SU-DHL-6 (cell line): Measurements from ENCODE around the gene WNT2B.

Experiments used
- H2AFZ ChIP-seq: fragments of 200-600 bp; sonication (generic); 2 replicates; pipeline ENCODE4 v1.6.1; 2014; ENCODE audit warnings: low read depth, mild to moderate bottlenecking, moderate library complexity, mixed read lengths, antibody characterized with exemption, low read length; ENCODE audit not compliant: severe bottlenecking
- H3F3A ChIP-seq: fragments of 200-600 bp; shearing (Covaris generic); 2 replicates; pipeline ENCODE4 v1.6.0; 2016; ENCODE audit warnings: antibody characterized with exemption, mild to moderate bottlenecking; ENCODE audit not compliant: insufficient read depth
- H3K27ac ChIP-seq: fragments of 200-600 bp; sonication (generic); 2 replicates; pipeline ENCODE4 v1.5.1; 2016; ENCODE audit warnings: low read depth, mild to moderate bottlenecking, low read length, moderate library complexity, mixed read lengths
- H3K27me3 ChIP-seq: fragments of 200-600 bp; sonication (generic), shearing (Covaris generic); 2 replicates; pipeline ENCODE4 v1.6.0; 2014; ENCODE audit warnings: mild to moderate bottlenecking, low read length
- H3K36me3 ChIP-seq: fragments of 200-600 bp; sonication (generic); 2 replicates; pipeline ENCODE4 v1.6.1; 2014; ENCODE audit warnings: mild to moderate bottlenecking, low read length, mixed read lengths
- H3K4me2 ChIP-seq: fragments of 300-600, 200-600 bp; shearing (Covaris generic), sonication (generic); 2 replicates; pipeline ENCODE4 v1.6.0; 2014; ENCODE audit warnings: low read length, low read depth, mild to moderate bottlenecking; ENCODE audit not compliant: poor library complexity, severe bottlenecking
- H3K4me3 ChIP-seq: fragments of 200-600 bp; sonication (generic); 2 replicates; pipeline ENCODE4 v1.5.1; 2014; ENCODE audit warnings: antibody characterized with exemption, low read length, mild to moderate bottlenecking, mixed read lengths; ENCODE audit not compliant: insufficient read depth, poor library complexity, severe bottlenecking
- H3K79me2 ChIP-seq: fragments of 200-600 bp; sonication (generic); 2 replicates; pipeline ENCODE4 v1.6.1; 2014; ENCODE audit warnings: mild to moderate bottlenecking, low read length, moderate library complexity; ENCODE audit not compliant: insufficient read depth
- H3K9ac ChIP-seq: fragments of 200-600 bp; sonication (generic); 2 replicates; pipeline ENCODE4 v1.7.0; 2014; ENCODE audit warnings: mild to moderate bottlenecking, low read length
- H3K9me2 ChIP-seq: fragments of 200-600 bp; sonication (generic); replicated peaks from 2 replicates; pipeline ENCODE4 v1.6.1; 2014; ENCODE audit warnings: low read length; ENCODE audit not compliant: insufficient read depth
- H3K9me3 ChIP-seq: fragments of 200-600 bp; sonication (generic); 2 replicates; pipeline ENCODE4 v1.6.1; 2014; ENCODE audit warnings: low read length, mixed read lengths; ENCODE audit not compliant: insufficient read depth
- H4K20me1 ChIP-seq: fragments of 200-600 bp; sonication (generic); 2 replicates; pipeline ENCODE4 v1.6.1; 2014; ENCODE audit warnings: low read depth, mild to moderate bottlenecking, antibody characterized with exemption, low read length, moderate library complexity, mixed read lengths
- CTCF ChIP-seq: fragments of 200-600 bp; sonication (generic); IDR thresholded peaks from one replicate; pipeline ENCODE4 v1.5.1; 2017; ENCODE audit warnings: antibody characterized with exemption, mild to moderate bottlenecking, low read length, moderate library complexity; ENCODE audit not compliant: insufficient read depth, poor library complexity, severe bottlenecking
- EZH2phosphoT487 ChIP-seq: fragments of 200-600 bp; sonication (generic), shearing (Covaris generic); conservative IDR thresholded peaks from 2 replicates; pipeline ENCODE4 v1.6.1; 2018; ENCODE audit warnings: mild to moderate bottlenecking, antibody characterized with exemption, low read length, moderate library complexity, mixed read lengths

WNT2B gene

GRCh38 chr1:112510340-112510739 lies 1.6 kb downstream of the WNT2B start:
- Histone ChIP-seq H3F3A (no peaks in the 10 kb centered on the region), H3K9me2 (no peaks in the 10 kb centered on the region), H3K9me3 (no peaks in the 10 kb centered on the region), H3K36me3 (no peaks in the 10 kb centered on the region), H4K20me1 (no peaks in the 10 kb centered on the region), H3K27ac (no peak overlapping the region), H3K79me2 (no peaks in the 10 kb centered on the region), H3K9ac (no peak overlapping the region), H3K4me2 (no peak overlapping the region), H3K4me3 (no peak overlapping the region), H2AFZ (no peak overlapping the region), H3K27me3 (no peaks in the 10 kb centered on the region)
- TF ChIP-seq EZH2phosphoT487 (no peak), CTCF (no peak)

- H3F3A ChIP-seq: no peaks in the 10 kb centered on the region
- H3K4me3 ChIP-seq: no peak overlapping the region
- no peak overlapping the region for H3K4me2 ChIP-seq
- H3K36me3 ChIP-seq: no peaks in the 10 kb centered on the region
- no peaks in the 10 kb centered on the region for H3K79me2 ChIP-seq
- no peak overlapping the region for H2AFZ ChIP-seq
- no peaks in the 10 kb centered on the region for H4K20me1 ChIP-seq
- H3K27me3 ChIP-seq: no peaks in the 10 kb centered on the region
- H3K9ac ChIP-seq: no peak overlapping the region
- no peaks in the 10 kb centered on the region for H3K9me2 ChIP-seq
- no peaks in the 10 kb centered on the region for H3K9me3 ChIP-seq
- H3K27ac ChIP-seq: no peak overlapping the region
- TF ChIP-seq EZH2phosphoT487 (no peak), CTCF (no peak)
These were observed 3.1 kb downstream of the WNT2B start for GRCh38 chr1:112511897-112512296.

- H3K27ac ChIP-seq: no peak overlapping the region
- no peaks in the 10 kb centered on the region for H3K9me2 ChIP-seq
- H3K9ac ChIP-seq: no peak overlapping the region
- no peaks in the 10 kb centered on the region for H3K36me3 ChIP-seq
- no peaks in the 10 kb centered on the region for H3K79me2 ChIP-seq
- H3K4me3 ChIP-seq: no peak overlapping the region
- H3F3A ChIP-seq: no peaks in the 10 kb centered on the region
- no peaks in the 10 kb centered on the region for H3K9me3 ChIP-seq
- H3K27me3 ChIP-seq: no peaks in the 10 kb centered on the region
- H3K4me2 ChIP-seq: no peak overlapping the region
- TF ChIP-seq EZH2phosphoT487: no peak
- no peak overlapping the region for H2AFZ ChIP-seq
- no peaks in the 10 kb centered on the region for H4K20me1 ChIP-seq
These were observed 4.5 kb downstream of the WNT2B start for GRCh38 chr1:112513112-112513870.

- Histone ChIP-seq H3K27ac (no peak overlapping the region), H3K36me3 (no peaks in the 10 kb centered on the region), H3K9ac (no peak overlapping the region), H3K4me2 (no peak overlapping the region), H3K4me3 (no peak overlapping the region), H3K9me3 (no peaks in the 10 kb centered on the region), H2AFZ (no peak overlapping the region), H3K9me2 (no peaks in the 10 kb centered on the region), H4K20me1 (no peaks in the 10 kb centered on the region), H3K27me3 (no peaks in the 10 kb centered on the region), H3F3A (no peaks in the 10 kb centered on the region), H3K79me2 (no peaks in the 10 kb centered on the region)
- TF ChIP-seq CTCF (no peak), EZH2phosphoT487 (no peak)
These were observed 6.1 kb downstream of the WNT2B start for GRCh38 chr1:112514901-112515300.
